HepG2 (cell line): Measurements from ENCODE around the gene TTBK1. TPM values are rescaled to one million over a fixed set of nuclear protein-coding genes. Genes with fewer than 3 reads are reported as not detected.

Source experiments
- KMT2A ChIP-seq: sonication (generic); formaldehyde crosslinking; IDR thresholded peaks from 2 replicates; pipeline ENCODE4 v1.4.0; 2020; ENCODE audit warnings: missing genetic modification reagents
- RARG ChIP-seq: sonication (generic); formaldehyde crosslinking; IDR thresholded peaks from 2 replicates; pipeline ENCODE4 v1.4.0; 2020; ENCODE audit warnings: low read depth, mild to moderate bottlenecking, missing genetic modification reagents
- ZNF10 ChIP-seq: sonication (generic); formaldehyde crosslinking; IDR thresholded peaks from 2 replicates; pipeline ENCODE4 v1.4.0; 2020; ENCODE audit warnings: mild to moderate bottlenecking, low read depth, missing genetic modification reagents, borderline replicate concordance
- ZNF558 ChIP-seq: sonication (generic); formaldehyde crosslinking; IDR thresholded peaks from 2 replicates; pipeline ENCODE4 v1.9.0; 2022; ENCODE audit warnings: mild to moderate bottlenecking, missing genetic modification reagents, borderline replicate concordance
- ZNF781 ChIP-seq: sonication (generic); formaldehyde crosslinking; IDR thresholded peaks from 2 replicates; pipeline ENCODE4 v1.5.1; 2020; ENCODE audit warnings: borderline replicate concordance, mild to moderate bottlenecking, missing genetic modification reagents; ENCODE audit errors: not compliant biosample characterization
- ZNF792 ChIP-seq: IDR thresholded peaks from 2 replicates; pipeline ENCODE4 v1.6.1; 2016
- polyA plus RNA-seq, 8 experiments: library from polyadenylated mRNA; depleted of rRNA in 3 of 8; stranded (reverse) in 7 of 8; unstranded in 1 of 8; fragments of >200 nt; fragmentation: Illumina TruSeq in 4 of 8; extraction: Trizol in 4 of 8; gene quantifications; 2 replicates each; pipeline versions ENCODE4 v1.2.1 to v1.2.3, GENCODE V29; 2011 to 2016; ENCODE audit warnings: low read depth in 4 of 8, missing spikeins in 1 of 8, mixed read lengths in 1 of 8; ENCODE audit not compliant: insufficient read depth in 1 of 8
- total RNA-seq, 5 experiments: library from RNA; depleted of rRNA; stranded (reverse); fragments of >200 nt; fragmentation: Illumina TruSeq; extraction: Trizol; gene quantifications; 2 replicates each; pipeline ENCODE4 v1.2.3, GENCODE V29; 2016; ENCODE audit warnings: low read depth in 1 of 5
- TF ChIP-seq, protein P1 (sequence below): sonication (generic); formaldehyde crosslinking; IDR thresholded peaks from 2 replicates; pipeline ENCODE4 v1.5.0; 2020; ENCODE audit warnings: mild to moderate bottlenecking, missing genetic modification reagents, borderline replicate concordance
- TF ChIP-seq, protein P2 (sequence below): sonication (generic); formaldehyde crosslinking; IDR thresholded peaks from 2 replicates; pipeline ENCODE4 v1.8.0; 2022; ENCODE audit warnings: low read depth, missing genetic modification reagents
- TF ChIP-seq, protein P3 (sequence below): sonication (generic); formaldehyde crosslinking; IDR thresholded peaks from 2 replicates; pipeline ENCODE4 v1.4.0; 2020; ENCODE audit warnings: missing genetic modification reagents, borderline replicate concordance
- TF ChIP-seq, protein P4 (sequence below): sonication (generic); formaldehyde crosslinking; IDR thresholded peaks from 2 replicates; pipeline ENCODE4 v1.5.1; 2020; ENCODE audit warnings: mild to moderate bottlenecking, missing genetic modification reagents, moderate library complexity

Gene TTBK1
- total and polyA plus RNA-seq, 2 of the 13 experiments (the other 11 are each of a cell fraction or from before 2014, with no cell fraction given): 0.24 to 0.33 TPM

DNA sequence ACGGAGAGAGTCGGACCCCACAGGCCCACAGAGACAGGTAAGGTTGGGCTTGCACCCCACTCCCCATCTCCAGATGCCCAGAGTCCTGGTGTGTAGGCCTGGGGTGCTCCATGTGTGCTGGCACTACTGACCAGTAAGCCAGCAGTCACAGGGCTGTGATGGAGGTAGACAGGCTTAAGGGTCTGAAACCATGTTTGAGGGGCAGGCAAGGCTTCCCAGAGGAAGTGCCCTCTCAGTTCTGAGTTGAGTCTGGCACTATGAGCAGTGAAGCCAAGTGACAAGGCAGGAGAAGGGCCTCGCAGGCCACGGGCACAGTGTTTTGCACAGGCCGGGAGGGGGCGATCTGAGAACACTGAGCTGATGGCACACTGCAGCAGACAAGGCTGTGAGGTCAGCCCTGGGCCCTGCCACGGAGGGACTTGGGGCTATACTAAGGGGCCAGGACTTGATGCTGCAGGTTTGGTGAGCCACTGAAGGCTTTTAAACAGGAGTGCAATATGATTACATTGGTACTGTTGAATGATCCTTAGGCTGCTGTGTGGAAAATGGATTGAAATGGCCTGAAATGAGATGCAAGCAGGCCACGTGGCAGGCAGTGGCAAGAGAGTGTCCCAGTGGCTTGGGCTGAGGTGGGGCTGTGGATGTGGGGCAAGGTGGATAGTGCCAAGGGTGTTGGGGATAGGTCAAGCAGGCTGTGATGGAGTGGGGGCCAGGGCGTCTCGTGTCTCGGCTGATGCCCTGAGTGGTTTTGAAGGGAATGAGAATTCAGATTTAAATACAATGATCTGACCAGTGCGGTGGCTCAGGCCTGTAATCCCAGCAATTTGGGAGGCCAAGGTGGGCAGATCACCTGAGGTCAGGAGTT lies 20.3 kb downstream of the TTBK1 start (continued):
- TF ChIP-seq, protein P1, sequence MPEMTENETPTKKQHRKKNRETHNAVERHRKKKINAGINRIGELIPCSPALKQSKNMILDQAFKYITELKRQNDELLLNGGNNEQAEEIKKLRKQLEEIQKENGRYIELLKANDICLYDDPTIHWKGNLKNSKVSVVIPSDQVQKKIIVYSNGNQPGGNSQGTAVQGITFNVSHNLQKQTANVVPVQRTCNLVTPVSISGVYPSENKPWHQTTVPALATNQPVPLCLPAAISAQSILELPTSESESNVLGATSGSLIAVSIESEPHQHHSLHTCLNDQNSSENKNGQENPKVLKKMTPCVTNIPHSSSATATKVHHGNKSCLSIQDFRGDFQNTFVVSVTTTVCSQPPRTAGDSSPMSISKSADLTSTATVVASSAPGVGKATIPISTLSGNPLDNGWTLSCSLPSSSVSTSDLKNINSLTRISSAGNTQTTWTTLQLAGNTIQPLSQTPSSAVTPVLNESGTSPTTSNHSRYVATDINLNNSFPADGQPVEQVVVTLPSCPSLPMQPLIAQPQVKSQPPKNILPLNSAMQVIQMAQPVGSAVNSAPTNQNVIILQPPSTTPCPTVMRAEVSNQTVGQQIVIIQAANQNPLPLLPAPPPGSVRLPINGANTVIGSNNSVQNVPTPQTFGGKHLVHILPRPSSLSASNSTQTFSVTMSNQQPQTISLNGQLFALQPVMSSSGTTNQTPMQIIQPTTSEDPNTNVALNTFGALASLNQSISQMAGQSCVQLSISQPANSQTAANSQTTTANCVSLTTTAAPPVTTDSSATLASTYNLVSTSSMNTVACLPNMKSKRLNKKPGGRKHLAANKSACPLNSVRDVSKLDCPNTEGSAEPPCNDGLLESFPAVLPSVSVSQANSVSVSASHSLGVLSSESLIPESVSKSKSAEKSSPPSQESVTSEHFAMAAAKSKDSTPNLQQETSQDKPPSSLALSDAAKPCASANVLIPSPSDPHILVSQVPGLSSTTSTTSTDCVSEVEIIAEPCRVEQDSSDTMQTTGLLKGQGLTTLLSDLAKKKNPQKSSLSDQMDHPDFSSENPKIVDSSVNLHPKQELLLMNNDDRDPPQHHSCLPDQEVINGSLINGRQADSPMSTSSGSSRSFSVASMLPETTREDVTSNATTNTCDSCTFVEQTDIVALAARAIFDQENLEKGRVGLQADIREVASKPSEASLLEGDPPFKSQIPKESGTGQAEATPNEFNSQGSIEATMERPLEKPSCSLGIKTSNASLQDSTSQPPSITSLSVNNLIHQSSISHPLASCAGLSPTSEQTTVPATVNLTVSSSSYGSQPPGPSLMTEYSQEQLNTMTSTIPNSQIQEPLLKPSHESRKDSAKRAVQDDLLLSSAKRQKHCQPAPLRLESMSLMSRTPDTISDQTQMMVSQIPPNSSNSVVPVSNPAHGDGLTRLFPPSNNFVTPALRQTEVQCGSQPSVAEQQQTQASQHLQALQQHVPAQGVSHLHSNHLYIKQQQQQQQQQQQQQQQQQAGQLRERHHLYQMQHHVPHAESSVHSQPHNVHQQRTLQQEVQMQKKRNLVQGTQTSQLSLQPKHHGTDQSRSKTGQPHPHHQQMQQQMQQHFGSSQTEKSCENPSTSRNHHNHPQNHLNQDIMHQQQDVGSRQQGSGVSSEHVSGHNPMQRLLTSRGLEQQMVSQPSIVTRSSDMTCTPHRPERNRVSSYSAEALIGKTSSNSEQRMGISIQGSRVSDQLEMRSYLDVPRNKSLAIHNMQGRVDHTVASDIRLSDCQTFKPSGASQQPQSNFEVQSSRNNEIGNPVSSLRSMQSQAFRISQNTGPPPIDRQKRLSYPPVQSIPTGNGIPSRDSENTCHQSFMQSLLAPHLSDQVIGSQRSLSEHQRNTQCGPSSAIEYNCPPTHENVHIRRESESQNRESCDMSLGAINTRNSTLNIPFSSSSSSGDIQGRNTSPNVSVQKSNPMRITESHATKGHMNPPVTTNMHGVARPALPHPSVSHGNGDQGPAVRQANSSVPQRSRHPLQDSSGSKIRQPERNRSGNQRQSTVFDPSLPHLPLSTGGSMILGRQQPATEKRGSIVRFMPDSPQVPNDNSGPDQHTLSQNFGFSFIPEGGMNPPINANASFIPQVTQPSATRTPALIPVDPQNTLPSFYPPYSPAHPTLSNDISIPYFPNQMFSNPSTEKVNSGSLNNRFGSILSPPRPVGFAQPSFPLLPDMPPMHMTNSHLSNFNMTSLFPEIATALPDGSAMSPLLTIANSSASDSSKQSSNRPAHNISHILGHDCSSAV (CRISPR knock-in tag): no peak
- TF ChIP-seq ZNF558 (CRISPR knock-in tag) (no peak), KMT2A (CRISPR knock-in tag) (0 out of 2 replicates have a peak, but pooled peaks have one; percentile 69), RARG (CRISPR knock-in tag) (no peak), ZNF10 (CRISPR knock-in tag) (no peak), ZNF781 (no peak), ZNF792 (0 out of 2 replicates have a peak, but pooled peaks have one; percentile 57)
- TF ChIP-seq, protein P2, sequence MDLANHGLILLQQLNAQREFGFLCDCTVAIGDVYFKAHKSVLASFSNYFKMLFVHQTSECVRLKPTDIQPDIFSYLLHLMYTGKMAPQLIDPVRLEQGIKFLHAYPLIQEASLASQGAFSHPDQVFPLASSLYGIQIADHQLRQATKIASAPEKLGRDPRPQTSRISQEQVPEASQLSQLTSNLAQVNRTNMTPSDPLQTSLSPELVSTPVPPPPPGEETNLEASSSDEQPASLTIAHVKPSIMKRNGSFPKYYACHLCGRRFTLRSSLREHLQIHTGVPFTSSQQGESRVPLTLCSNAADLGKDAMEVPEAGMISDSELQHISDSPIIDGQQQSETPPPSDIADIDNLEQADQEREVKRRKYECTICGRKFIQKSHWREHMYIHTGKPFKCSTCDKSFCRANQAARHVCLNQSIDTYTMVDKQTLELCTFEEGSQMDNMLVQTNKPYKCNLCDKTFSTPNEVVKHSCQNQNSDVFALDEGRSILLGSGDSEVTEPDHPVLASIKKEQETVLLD: no peak
- TF ChIP-seq, protein P3, sequence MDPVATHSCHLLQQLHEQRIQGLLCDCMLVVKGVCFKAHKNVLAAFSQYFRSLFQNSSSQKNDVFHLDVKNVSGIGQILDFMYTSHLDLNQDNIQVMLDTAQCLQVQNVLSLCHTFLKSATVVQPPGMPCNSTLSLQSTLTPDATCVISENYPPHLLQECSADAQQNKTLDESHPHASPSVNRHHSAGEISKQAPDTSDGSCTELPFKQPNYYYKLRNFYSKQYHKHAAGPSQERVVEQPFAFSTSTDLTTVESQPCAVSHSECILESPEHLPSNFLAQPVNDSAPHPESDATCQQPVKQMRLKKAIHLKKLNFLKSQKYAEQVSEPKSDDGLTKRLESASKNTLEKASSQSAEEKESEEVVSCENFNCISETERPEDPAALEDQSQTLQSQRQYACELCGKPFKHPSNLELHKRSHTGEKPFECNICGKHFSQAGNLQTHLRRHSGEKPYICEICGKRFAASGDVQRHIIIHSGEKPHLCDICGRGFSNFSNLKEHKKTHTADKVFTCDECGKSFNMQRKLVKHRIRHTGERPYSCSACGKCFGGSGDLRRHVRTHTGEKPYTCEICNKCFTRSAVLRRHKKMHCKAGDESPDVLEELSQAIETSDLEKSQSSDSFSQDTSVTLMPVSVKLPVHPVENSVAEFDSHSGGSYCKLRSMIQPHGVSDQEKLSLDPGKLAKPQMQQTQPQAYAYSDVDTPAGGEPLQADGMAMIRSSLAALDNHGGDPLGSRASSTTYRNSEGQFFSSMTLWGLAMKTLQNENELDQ (CRISPR knock-in tag): no peak
- TF ChIP-seq, protein P4, sequence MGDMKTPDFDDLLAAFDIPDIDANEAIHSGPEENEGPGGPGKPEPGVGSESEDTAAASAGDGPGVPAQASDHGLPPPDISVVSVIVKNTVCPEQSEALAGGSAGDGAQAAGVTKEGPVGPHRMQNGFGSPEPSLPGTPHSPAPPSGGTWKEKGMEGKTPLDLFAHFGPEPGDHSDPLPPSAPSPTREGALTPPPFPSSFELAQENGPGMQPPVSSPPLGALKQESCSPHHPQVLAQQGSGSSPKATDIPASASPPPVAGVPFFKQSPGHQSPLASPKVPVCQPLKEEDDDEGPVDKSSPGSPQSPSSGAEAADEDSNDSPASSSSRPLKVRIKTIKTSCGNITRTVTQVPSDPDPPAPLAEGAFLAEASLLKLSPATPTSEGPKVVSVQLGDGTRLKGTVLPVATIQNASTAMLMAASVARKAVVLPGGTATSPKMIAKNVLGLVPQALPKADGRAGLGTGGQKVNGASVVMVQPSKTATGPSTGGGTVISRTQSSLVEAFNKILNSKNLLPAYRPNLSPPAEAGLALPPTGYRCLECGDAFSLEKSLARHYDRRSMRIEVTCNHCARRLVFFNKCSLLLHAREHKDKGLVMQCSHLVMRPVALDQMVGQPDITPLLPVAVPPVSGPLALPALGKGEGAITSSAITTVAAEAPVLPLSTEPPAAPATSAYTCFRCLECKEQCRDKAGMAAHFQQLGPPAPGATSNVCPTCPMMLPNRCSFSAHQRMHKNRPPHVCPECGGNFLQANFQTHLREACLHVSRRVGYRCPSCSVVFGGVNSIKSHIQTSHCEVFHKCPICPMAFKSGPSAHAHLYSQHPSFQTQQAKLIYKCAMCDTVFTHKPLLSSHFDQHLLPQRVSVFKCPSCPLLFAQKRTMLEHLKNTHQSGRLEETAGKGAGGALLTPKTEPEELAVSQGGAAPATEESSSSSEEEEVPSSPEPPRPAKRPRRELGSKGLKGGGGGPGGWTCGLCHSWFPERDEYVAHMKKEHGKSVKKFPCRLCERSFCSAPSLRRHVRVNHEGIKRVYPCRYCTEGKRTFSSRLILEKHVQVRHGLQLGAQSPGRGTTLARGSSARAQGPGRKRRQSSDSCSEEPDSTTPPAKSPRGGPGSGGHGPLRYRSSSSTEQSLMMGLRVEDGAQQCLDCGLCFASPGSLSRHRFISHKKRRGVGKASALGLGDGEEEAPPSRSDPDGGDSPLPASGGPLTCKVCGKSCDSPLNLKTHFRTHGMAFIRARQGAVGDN: peak; percentile 94
